T-helper 2 cell treated with Interferon-gamma antibody and Interleukin-4, amounts not matched to agents 5 μg/mL and 100 μg/mL, for 36 hours (primary cell): ENCODE data around the gene NCAPD2.
"Not testable (repeated sequence)": the region's sequence is repeated elsewhere in the genome, so short reads cannot be mapped to it uniquely, and the experiment has no call there.

Experiments used
- DNase-seq: peaks from one replicate; pipeline ENCODE4 v3.0.0; 2021; ENCODE audit warnings: low spot score
- H3K27ac Mint-ChIP-seq: one replicate; pipeline ENCODE4 v1.8.0; 2021; ENCODE audit warnings: mild to moderate bottlenecking, mixed read lengths
- H3K27me3 Mint-ChIP-seq: one replicate; pipeline ENCODE4 v1.8.0; 2021; ENCODE audit warnings: low read depth, mixed read lengths
- H3K36me3 Mint-ChIP-seq: one replicate; pipeline ENCODE4 v1.8.0; 2021; ENCODE audit warnings: low read depth, mixed read lengths
- H3K4me1 Mint-ChIP-seq: one replicate; pipeline ENCODE4 v1.8.0; 2021; ENCODE audit warnings: low read depth, mixed read lengths
- H3K4me3 Mint-ChIP-seq: one replicate; pipeline ENCODE4 v1.8.0; 2022; ENCODE audit warnings: mild to moderate bottlenecking, moderate library complexity, mixed read lengths
- H3K9me3 Mint-ChIP-seq: one replicate; pipeline ENCODE4 v1.8.0; 2021; ENCODE audit warnings: mixed read lengths

NCAPD2 gene

DNA sequence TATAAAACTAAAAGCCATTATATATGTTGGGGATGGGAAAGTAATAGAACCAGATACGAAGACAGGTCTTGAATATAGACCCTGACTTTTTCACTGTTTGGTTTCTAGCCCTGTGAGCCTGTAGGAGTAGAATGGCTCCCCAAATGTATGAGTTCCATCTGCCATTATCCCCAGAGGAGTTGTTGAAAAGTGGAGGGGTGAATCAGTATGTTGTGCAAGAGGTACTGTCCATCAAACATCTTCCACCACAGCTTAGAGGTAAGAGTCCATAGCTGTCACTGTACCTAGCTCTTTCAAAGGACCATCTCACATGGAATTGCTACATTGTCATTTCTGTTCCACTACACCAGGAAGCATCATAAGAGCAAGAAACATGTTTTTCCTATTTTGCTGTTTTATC is 1.1 kb downstream of the NCAPD2 start:
- Mint-ChIP-seq H3K9me3 (no peaks in the 10 kb centered on the region), H3K27me3 (no peaks in the 10 kb centered on the region), H3K4me1 (peaks cover 26% of the 10 kb centered on the region), H3K36me3 (peaks cover 49% of the 10 kb centered on the region), H3K4me3 (peak overlapping the region; percentile 98), H3K27ac (peak overlapping the region; percentile 99)
- no peak for DNase-seq

DNA sequence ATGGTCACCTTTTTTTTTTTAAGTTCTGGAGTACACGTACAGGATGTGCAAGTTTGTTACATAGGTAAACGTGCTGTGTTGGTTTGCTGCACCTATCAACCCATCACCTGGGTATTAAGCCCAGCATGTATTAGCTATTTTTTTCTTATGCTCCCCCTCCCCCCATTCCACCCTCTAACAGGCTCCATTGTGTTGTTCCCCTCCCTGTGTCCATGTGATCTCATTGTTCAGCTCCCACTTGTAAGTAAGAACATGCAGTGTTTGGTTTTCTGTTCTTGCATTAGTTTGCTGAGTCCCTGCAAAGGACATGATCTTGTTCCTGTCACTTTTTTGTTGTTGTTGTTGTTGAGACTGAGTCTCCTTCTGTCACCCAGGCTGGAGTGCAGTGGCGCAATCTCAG is 3.4 kb downstream of the NCAPD2 start:
- not testable (repeated sequence) for H3K27me3 Mint-ChIP-seq, H3K9me3 Mint-ChIP-seq, DNase-seq, H3K27ac Mint-ChIP-seq
- H3K4me3 Mint-ChIP-seq, result peak overlapping the region; percentile 1
- H3K4me1 Mint-ChIP-seq, result peaks cover 20% of the 10 kb centered on the region
- H3K36me3 Mint-ChIP-seq, result peaks cover 37% of the 10 kb centered on the region

DNA sequence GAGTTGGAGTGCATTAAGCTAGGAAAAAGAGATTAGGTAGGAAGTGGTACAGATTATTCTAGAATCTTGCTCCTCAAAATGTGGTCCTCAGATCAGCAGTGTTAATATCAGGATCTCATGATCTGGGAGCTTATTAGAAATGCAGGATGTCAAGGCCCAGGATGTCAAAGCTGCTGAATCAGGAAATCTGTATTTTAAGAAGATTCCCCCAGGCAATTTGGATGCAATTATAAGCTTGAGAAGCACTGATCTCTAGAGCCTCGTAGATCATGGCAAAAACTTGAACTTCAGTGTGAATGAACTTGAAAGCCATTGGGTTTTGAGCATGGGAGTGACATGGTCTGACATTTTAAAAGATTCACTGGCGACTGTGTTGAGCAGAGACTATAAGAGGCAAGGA is 6.6 kb downstream of the NCAPD2 start:
- Mint-ChIP-seq H3K27ac (peak overlapping the region; percentile 73), H3K9me3 (no peaks in the 10 kb centered on the region), H3K36me3 (peaks cover 34% of the 10 kb centered on the region), H3K27me3 (no peaks in the 10 kb centered on the region), H3K4me3 (no peak overlapping the region), H3K4me1 (peaks cover 9% of the 10 kb centered on the region)
- DNase-seq, result no peak

DNA sequence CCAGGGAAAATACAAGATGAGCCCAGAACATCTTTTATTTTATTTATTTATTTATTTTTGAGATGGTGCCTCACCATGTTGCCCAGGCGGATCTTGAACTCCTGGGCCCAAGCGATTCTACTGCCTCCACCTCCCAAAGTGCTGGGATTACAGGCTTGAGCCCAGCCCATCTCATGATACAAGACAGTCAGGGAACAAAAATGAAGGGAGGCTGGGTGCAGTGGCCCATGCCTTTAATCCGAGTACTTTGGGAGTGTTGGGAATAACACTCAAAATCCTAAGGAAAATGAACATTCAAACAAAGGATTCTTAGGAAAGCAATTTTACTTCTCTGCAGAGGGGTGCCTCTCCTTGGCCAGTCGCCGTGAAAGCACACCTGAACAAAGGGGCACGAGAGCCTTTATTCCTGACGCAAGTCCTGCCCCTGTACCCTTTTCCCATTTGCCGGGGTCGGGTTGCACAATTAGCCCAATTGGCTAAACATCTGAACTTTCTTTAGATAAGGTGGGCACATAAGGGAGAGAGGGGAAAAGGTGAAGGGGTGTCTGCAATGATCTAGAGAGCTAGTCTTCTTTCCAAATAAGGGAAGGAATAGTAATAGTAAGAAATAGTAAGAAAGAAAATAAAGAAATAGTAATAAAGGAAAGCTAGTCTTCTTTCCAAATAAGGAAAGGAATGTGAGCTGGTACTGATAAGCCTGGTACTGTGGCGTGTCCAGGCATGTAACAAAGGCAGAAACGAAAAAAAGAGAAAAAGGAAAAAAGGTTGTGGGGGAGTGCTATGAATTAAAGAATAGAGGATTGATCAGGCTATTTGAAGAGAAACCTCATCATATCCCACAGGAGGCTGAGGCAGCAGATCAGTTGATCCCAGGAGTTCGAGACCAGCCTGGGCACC is 13.4 kb downstream of the NCAPD2 start:
- Mint-ChIP-seq H3K4me3 (no peak overlapping the region), H3K9me3 (no peaks in the 10 kb centered on the region), H3K4me1 (peaks cover 3% of the 10 kb centered on the region), H3K27ac (peak overlapping the region; percentile 28), H3K27me3 (no peaks in the 10 kb centered on the region), H3K36me3 (peaks cover 46% of the 10 kb centered on the region)
- no peak for DNase-seq

DNA sequence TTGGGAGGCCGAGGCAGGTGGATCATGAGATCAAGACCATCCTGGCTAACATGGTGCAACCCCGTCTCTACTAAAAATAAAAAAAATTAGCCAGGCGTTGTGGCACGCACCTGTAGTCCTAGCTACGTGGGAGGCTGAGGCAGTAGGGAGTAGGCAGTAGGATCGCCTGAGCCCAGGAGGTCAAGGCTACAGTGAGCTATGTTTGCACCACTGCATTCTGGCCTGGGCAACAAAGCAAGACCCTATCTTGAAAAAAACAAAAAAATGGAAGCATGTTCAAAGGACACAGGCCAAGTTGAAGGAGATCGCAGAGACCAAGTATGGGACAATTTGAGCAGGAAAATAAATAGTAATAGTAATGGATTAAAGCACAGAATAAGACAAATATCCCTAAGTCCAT is 14.2 kb downstream of the NCAPD2 start:
- H3K9me3 Mint-ChIP-seq, result no peaks in the 10 kb centered on the region
- H3K27me3 Mint-ChIP-seq, result no peaks in the 10 kb centered on the region
- no peak for DNase-seq
- peaks cover 3% of the 10 kb centered on the region for H3K4me1 Mint-ChIP-seq
- H3K4me3 Mint-ChIP-seq, result no peak overlapping the region
- peaks cover 50% of the 10 kb centered on the region for H3K36me3 Mint-ChIP-seq
- no peak overlapping the region for H3K27ac Mint-ChIP-seq

DNA sequence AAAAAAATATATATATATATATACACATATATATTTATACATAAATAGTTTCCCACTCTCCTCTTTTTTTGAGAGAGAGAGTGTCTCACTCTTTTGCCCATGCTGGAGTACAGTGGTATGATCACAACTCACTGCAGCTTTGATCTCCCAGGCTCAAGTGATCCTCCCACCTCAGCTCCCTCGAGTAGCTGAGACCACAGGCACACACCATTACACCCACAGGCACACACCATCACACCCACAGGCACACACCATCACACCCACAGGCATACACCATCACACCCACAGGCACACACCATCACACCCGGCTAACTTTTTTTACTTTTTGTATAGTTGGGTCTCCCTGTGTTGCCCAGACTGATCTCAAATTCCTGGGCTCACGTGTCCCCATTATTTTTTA is 26.3 kb downstream of the NCAPD2 start:
- peaks cover 3% of the 10 kb centered on the region for H3K4me1 Mint-ChIP-seq
- no peak overlapping the region for H3K4me3 Mint-ChIP-seq
- peak overlapping the region; percentile 52 for H3K27ac Mint-ChIP-seq
- H3K27me3 Mint-ChIP-seq, result no peaks in the 10 kb centered on the region
- H3K36me3 Mint-ChIP-seq, result peaks cover 80% of the 10 kb centered on the region
- H3K9me3 Mint-ChIP-seq, result no peaks in the 10 kb centered on the region
- no peak for DNase-seq

DNA sequence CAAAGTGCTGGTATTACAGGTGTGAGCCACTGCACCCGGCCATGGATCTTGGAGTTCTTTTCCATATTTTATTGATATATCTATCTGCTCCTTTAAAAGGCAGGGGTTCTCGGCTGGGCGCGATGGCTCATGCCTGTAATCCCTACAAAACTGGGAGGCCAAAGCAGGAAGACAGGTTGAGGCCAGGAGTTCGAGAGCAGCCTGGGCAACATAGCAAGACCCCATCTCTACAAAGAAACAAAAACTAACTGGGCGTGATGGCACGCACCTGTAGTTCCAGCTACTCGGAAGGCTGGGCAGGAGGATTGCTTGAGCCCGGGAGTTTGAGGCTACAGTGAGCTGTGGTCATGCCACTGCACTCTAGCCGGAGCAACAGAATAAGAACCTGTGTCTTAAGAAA is 28.3 kb downstream of the NCAPD2 start:
- no peak overlapping the region for H3K27ac Mint-ChIP-seq
- peaks cover 80% of the 10 kb centered on the region for H3K36me3 Mint-ChIP-seq
- no peaks in the 10 kb centered on the region for H3K9me3 Mint-ChIP-seq
- H3K4me3 Mint-ChIP-seq, result no peak overlapping the region
- no peaks in the 10 kb centered on the region for H3K27me3 Mint-ChIP-seq
- H3K4me1 Mint-ChIP-seq, result peaks cover 3% of the 10 kb centered on the region
- DNase-seq, result no peak

DNA sequence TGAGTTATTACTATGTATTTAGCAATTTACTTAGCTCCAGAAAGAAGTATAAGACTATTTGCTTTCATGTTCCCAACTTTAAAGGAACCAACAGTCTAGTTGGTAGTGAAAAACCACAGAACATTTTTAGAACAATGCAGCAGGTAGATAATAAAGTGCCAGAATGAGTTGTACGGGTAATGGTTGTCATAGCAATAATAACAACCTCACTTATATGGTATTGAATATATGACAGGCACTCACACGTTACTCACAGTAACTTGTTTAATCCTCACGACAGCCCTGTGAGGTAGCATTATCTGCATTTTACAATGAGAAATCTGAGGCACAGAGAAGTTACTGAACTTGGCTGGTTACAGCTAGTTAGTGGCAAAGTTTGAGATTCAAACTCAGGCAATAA is 29.8 kb downstream of the NCAPD2 start:
- Mint-ChIP-seq H3K27ac (no peak overlapping the region), H3K9me3 (no peaks in the 10 kb centered on the region), H3K4me1 (peaks cover 3% of the 10 kb centered on the region), H3K27me3 (no peaks in the 10 kb centered on the region), H3K4me3 (no peak overlapping the region), H3K36me3 (peaks cover 85% of the 10 kb centered on the region)
- no peak for DNase-seq

DNA sequence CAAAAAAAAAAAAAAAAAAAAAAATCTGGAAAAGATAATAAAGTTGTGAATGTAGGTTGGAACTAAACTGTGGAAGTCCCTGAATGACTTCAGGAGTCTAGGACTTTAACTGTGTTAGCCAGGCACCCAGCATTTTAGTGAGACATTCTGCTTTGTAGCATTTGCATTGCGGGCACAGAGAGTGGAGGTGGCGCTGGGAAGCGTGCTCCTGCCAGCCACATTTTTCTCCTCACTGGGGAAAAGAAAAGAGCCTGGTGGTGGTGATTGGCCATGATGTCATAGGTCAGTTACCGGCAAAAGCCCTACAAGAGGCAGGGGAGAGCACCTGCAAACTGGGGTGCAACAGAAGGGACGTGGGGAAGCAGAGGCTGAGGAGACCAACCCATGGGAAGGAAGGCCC is 30.7 kb downstream of the NCAPD2 start:
- Mint-ChIP-seq H3K9me3 (no peaks in the 10 kb centered on the region), H3K27ac (no peak overlapping the region), H3K4me1 (peaks cover 3% of the 10 kb centered on the region), H3K4me3 (no peak overlapping the region), H3K36me3 (peaks cover 90% of the 10 kb centered on the region), H3K27me3 (no peaks in the 10 kb centered on the region)
- DNase-seq, result no peak

DNA sequence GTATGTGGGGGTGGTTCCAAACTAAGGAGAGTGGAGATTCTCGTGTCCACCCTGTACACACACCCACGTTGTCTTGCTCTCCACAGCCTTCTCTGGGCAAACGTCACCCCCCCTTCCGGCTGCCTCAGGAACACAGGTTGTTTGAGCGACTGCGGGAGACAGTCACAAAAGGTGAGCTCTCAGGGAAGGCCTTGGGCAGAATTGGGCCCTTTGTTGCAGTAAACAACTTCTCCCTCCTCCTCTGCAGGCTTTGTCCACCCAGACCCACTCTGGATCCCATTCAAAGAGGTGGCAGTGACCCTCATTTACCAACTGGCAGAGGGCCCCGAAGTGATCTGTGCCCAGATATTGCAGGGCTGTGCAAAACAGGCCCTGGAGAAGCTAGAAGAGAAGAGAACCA is 32.3 kb downstream of the NCAPD2 start:
- H3K4me1 Mint-ChIP-seq, result peaks cover 3% of the 10 kb centered on the region
- no peak overlapping the region for H3K27ac Mint-ChIP-seq
- H3K4me3 Mint-ChIP-seq, result no peak overlapping the region
- no peak for DNase-seq
- H3K27me3 Mint-ChIP-seq, result no peaks in the 10 kb centered on the region
- no peaks in the 10 kb centered on the region for H3K9me3 Mint-ChIP-seq
- H3K36me3 Mint-ChIP-seq, result peaks cover 93% of the 10 kb centered on the region

DNA sequence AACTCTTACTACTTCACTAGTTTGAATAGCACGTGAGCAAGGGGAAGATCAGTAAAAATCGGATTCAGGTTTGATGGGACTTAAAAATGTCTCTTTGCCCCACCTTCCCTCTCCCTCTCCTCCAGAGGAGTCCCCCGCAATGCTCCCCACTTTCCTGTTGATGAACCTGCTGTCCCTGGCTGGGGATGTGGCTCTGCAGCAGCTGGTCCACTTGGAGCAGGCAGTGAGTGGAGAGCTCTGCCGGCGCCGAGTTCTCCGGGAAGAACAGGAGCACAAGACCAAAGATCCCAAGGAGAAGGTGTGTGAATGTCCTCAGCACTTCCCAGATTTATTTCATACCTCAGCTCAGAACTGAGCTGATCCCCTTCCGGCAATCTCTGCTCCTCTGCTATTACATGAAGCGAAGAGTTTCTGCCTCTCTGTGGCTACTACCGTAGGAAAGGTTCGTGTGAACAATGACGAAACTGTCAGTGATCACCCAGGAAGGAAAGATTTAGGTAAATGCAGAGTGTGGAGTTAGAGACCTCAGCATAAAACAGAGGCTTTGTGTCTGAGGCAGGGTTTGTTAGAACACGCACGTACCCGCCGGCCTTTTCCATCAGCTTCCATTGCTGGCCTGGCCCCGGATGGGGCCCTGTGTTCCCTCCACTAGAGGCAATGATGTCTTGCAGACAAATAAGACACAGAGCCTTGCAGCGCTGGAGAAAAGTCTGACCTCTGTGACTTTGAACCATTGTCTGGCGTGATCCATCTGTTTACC is 33.0 kb downstream of the NCAPD2 start:
- peaks cover 92% of the 10 kb centered on the region for H3K36me3 Mint-ChIP-seq
- H3K27me3 Mint-ChIP-seq, result no peaks in the 10 kb centered on the region
- no peaks in the 10 kb centered on the region for H3K9me3 Mint-ChIP-seq
- no peak overlapping the region for H3K27ac Mint-ChIP-seq
- H3K4me1 Mint-ChIP-seq, result peaks cover 5% of the 10 kb centered on the region
- no peak overlapping the region for H3K4me3 Mint-ChIP-seq
- DNase-seq, result no peak

DNA sequence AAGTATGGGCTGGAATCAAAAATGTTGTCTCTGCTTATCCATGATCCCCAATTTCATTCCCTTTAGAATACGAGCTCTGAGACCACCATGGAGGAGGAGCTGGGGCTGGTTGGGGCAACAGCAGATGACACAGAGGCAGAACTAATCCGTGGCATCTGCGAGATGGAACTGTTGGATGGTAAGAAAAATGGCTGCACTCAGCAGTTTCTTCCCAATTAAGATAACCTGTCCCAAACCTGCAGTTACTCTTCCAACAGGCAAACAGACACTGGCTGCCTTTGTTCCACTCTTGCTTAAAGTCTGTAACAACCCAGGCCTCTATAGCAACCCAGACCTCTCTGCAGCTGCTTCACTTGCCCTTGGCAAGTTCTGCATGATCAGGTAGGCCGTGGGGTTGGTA is 33.8 kb downstream of the NCAPD2 start:
- Mint-ChIP-seq H3K27ac (no peak overlapping the region), H3K27me3 (no peaks in the 10 kb centered on the region), H3K9me3 (no peaks in the 10 kb centered on the region), H3K4me1 (peaks cover 13% of the 10 kb centered on the region), H3K36me3 (peaks cover 92% of the 10 kb centered on the region), H3K4me3 (no peak overlapping the region)
- DNase-seq, result no peak

DNA sequence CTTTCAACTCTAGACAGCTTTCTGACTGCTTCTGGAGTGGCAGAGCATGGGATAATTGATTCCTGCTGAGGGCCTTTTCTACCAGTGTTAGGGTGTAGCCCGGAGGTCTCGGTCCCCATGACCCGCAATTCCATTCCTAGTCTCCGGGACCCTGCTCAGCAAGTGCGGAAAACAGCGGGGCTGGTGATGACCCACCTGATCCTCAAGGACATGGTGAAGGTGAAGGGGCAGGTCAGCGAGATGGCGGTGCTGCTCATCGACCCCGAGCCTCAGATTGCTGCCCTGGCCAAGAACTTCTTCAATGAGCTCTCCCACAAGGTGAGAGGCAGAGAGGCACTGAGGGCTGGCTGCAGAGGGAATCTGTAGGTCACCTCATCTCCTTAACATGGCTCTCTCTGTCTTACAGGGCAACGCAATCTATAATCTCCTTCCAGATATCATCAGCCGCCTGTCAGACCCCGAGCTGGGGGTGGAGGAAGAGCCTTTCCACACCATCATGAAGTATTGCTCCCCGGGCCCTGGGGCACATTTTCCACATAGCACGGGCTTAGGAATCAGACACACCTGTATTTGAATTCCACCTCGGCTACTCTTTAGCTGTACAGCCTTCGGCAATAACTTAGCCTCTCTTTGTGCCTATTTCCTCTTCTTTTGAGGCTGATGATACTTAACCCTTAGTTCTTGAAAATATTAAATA is 34.8 kb downstream of the NCAPD2 start:
- no peaks in the 10 kb centered on the region for H3K27me3 Mint-ChIP-seq
- peaks cover 88% of the 10 kb centered on the region for H3K36me3 Mint-ChIP-seq
- H3K9me3 Mint-ChIP-seq, result no peaks in the 10 kb centered on the region
- peaks cover 18% of the 10 kb centered on the region for H3K4me1 Mint-ChIP-seq
- DNase-seq, result no peak
- H3K4me3 Mint-ChIP-seq, result no peak overlapping the region
- no peak overlapping the region for H3K27ac Mint-ChIP-seq

DNA sequence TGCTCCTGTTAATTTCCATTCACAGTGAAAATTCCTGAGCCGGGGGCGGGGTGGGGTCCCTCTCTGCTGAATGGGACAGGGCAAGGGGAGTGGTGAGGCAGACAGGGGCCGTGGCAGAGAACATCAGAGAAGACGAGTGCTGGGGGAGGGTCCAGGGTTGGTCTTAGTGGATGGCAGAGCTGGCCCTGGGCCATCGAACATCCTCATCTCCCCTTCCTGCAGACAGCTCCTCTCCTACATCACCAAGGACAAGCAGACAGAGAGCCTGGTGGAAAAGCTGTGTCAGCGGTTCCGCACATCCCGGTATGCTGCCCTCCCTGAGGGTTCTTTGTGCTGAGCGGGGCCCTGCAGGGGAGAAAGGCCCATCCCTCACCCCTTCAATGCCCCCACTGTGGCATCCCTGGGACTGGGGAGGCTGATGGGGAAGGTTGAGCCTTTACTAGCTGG is 35.4 kb downstream of the NCAPD2 start:
- peaks cover 84% of the 10 kb centered on the region for H3K36me3 Mint-ChIP-seq
- H3K27me3 Mint-ChIP-seq, result no peaks in the 10 kb centered on the region
- peaks cover 21% of the 10 kb centered on the region for H3K4me1 Mint-ChIP-seq
- H3K4me3 Mint-ChIP-seq, result no peak overlapping the region
- H3K9me3 Mint-ChIP-seq, result no peaks in the 10 kb centered on the region
- no peak for DNase-seq
- H3K27ac Mint-ChIP-seq, result no peak overlapping the region
